Stimulated activated naive CD4-positive, alpha-beta T cell (primary cell): ENCODE measurements around the gene SLC22A5.
"Not testable (repeated sequence)": the region's sequence is repeated elsewhere in the genome, so short reads cannot be mapped to it uniquely, and the experiment has no call there.

ENCODE experiments used
- DNase-seq, 6 experiments: peaks; one replicate each; lab custom pipeline; 2025; lab: John Stamatoyannopoulos, UW

The SLC22A5 gene

DNA sequence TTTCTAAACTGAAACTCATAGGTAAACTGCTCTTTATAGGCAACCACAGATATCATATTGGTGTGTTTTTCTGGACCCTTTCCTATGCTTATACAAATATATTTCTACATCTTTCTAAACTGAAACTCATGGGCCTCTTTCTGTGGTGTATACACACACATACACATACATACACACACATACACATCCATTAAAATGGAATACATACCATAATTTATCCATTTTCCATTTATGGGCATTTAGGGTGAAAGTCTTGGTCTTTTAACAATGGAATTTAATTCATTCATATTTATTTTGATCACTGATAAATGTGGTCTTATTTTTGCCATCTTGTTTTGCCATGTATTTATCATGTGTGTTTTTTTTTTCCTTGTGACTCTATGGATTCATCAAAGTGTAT lies 44.1 kb downstream of the SLC22A5 start:
- DNase-seq = no peak

DNA sequence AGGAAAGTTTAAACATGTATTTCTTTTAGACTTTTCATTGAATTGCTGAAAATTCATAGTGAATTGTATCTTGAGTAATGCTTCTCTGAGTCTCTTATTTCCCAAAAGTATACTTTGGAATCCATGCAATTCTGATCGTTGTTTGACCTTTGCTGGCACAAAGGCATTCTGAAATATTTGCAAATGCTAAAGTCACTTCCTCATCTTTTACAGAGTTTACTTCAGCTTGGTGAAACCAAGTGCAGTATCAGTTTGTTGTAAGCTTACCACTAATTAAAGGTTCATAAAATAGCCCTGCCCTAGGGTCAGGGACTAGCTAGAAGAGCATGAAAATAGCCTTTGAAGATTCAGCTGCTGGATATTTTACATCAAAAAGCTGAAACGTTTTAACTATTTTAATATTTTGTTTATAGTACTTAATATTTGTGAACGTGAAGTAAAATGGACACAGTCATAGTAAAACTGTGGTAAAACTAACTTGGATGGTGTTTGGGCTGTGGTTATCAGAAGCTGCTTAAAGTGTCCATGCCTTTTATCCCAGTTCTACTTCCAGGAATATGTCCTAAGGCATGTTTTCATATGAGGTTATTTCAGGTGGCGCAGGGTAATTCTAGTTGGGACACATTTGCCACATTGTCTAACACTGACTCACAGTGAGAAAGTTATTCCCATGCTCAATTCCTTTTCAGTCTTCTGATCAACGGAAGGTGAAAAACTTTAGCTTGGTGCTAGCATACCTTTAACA lies 45.3 kb downstream of the SLC22A5 start:
- DNase-seq = no peak

DNA sequence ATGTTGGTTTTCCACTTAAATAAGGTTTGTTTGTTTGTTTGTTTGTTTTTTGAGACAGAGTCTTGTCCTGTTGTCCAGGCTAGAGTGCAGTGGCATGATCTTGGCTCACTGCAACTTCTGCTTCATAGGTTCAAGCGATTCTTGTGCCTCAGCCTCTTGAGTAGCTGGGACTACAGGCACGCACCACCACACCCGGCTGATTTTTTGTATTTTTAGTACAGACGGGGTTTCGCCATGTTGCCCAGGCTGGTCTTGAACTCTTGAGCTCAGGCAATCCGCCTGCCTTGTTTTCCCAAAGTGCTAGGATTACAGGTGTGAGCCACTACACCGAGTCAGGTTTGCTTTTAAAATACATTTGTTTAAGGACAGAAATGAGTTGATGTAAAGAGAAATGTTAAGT lies 46.0 kb downstream of the SLC22A5 start:
- not testable (repeated sequence) for DNase-seq

DNA sequence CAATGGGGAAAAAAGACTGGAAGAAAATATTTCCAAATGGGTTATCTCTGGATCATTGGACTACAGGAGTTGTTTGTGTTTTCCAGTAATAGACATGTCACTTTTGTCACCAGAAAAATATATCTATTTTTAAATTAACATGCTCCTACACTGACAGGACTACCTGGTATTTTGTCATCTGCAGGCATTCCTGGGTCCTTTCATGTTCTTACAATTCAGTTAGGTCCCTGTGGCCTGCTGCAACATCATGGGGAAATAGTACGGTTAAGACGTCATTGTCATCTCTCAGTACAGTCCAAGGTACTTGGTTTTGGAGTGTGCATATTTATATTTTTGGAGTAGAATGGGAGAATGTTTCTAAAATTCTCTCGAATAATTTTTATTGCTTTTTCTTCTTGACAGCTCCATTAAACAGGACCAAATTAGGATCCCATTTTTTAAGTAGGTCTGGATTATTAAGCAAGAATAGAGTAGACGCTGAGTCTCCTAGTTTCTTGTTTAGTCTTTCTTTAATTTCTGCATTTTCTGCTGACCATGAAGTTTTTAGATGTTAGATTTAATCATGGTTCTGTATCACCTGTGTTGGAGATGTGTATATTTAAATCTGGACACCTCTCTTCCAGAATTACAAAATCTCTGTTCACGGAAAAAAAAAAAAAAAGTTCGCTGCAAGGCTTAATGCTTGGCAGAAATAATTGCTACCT lies 46.9 kb downstream of the SLC22A5 start:
- DNase-seq = no peak

DNA sequence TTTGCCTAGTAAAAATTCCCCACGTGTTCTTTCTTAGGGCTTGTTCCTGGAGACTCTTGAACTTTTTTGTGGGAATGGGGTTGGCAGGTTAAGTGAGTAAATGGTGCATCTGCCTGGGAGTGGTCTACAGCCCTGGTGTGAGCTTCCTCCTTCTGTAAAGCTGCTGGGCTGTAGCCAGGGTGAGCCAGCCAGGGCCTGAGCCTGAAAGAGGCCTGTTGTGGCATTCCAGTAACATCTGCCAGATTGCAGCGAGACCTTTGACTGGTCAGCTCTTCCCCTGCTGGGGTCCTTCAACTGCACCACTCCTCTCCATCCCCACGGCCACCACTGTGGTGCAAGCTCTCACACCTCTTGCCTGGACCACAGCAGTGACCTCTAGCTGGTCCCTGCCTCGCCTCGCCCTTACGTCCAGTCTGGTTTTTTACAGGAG lies 47.5 kb downstream of the SLC22A5 start:
- no peak for DNase-seq

DNA sequence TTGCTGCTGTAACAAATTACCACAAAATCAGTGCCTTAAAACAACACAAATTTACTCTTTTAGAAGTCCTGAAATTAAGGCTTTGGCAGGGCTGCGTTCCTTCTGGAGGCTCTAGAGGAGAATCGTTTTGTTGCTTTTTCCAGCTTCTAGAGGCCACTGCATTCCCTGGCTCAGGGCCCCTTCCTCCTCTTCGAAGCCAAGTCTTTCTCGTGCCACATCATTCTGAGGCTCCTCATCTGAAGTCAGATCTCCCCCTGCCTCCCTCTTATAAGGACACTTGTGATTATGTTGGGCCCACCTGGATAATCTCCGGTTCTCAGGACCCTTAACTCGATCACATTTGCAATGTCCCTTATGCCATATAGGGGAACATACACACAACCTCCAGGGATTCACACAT lies 48.0 kb downstream of the SLC22A5 start:
- DNase-seq = no peak

DNA sequence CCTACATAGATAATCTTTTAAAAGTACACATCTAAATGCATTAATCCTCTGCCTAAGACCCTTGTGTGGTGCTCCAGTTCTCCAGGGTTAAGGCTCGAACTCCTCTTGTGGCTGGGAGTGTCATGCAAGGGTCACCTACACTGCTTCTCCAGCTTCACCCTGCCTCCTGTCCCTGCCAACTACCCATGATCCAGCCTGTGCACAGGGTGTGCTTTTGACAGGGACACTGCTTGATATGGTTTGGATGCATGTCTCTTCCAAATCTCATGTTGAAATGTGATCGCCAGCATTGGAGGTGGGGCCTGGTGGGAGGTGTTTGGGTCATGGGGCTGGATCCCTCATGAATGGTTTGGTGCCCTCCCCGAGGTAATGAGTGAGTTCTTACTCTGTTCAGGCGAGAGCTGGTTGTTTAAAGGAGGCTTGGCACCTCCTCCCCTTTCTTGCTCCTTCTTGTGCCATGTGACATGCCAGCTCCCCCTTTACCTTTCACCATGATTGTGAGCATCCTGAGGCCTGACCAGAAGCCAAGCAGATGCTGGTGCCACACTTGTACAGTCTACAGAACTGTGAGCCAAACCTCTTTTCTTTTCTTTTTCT lies 48.5 kb downstream of the SLC22A5 start:
- no peak for DNase-seq

DNA sequence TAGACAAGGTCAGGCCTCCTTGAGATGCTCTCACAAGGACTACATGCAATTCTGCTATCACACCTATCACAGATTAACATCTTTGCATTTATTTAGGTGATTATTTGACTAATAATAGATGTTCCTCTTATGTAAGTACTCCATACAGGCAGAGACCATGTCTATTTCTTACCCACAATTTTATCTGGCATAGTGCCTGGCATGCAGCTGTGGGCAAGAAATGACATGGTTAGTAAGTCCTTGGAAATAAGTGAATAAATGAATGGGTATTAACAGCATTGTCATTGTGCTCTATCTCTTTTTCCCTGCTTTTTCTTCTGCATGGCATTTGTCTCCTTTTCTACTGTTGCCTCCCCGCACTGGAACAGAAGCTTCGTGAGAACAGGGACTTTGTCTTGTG lies 49.4 kb downstream of the SLC22A5 start:
- no peak for DNase-seq

DNA sequence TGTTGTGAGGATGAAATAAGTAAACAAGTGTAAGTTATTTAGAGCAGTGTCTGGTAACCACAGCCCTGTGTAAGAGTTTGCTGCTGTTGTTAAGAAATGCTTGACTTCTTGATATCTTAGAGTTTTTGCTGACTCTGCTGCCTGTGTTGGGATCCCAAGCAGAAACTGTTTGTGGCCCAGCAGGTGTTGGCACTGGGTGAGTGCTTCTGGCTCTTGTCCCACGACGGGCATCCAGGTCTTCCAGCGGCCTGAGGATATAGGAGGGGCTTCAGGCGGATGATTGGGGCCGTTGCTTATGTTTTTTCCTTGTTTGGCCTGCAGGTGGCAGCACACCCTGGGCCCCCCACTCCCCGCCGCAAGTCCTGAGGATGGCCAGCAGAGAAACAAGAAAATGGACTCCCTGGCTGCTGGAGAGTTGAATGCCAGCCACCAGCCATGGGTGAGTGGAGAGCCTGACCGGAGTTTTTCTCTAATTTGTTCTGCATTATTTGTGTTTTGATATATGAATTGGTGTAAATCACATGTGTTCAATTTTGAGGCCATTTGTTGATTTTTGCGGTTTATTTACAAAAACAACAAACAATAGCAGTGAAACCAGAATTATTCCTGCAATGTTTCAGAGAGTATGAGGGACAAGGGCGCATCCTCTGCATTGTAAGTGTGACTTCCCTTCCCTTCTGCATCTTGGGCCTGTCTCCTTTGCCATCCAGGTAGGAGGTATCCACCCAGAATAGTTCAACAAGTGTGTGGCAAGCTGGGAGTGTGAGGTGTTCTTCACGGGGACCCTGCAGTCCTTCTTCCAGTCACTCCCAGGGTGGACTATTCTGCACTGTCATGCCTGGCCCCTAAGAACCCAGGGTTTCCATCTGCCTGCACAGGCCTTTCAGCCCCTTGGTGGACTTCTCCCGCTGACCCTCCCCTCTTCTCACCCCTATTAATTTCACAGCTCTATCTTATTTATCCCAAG lies 50.3 kb downstream of the SLC22A5 start:
- peak; percentile 37 to 71 (median 56) for DNase-seq

DNA sequence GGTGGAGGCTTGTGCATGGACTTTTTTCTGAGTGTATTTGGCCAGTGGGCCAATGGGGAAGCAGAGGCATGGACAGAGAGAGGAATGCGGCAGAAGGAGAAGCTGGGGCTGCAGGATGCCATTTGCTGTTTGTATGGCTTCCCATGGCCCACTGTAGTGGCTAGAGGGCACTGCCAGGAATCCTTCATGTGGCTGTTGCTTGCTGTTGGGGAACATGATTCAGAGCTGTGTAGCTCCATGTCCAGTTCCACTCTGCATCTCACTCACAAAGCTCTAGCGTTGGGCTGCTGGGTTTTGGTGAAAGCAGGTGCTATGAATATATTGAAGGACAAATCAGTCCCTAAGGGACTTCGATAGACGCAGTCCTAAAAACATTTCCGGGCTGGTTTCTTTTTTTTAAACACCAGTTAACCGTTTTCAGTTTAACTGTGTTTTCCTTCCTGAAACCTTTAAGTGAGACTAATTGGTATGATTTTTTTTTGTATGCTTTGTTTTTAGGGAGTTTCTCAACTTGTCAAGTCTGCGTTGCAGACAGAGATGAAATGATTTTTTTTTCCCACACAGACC lies 51.3 kb downstream of the SLC22A5 start:
- DNase-seq = peak in 2 of 6 experiments; percentile 10

DNA sequence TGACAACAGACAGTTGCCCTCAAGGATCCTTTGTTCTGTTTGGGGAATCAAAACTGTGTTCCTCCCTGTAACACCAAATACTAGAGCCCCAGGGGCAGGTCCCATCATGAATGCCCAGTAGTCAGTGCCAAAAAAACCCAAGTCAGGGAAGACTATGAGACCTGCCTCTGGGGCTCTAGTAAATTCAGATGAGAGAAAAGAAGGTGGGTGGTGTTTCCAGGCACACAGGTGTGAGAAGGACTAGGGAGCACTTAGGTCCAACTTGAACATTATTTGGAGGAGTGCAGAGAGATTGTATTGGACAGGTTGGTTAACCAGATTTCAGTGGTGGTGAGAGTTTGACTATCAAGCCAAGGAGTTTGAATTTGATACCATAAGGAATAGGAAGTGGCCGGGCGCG lies 52.0 kb downstream of the SLC22A5 start:
- no peak for DNase-seq

DNA sequence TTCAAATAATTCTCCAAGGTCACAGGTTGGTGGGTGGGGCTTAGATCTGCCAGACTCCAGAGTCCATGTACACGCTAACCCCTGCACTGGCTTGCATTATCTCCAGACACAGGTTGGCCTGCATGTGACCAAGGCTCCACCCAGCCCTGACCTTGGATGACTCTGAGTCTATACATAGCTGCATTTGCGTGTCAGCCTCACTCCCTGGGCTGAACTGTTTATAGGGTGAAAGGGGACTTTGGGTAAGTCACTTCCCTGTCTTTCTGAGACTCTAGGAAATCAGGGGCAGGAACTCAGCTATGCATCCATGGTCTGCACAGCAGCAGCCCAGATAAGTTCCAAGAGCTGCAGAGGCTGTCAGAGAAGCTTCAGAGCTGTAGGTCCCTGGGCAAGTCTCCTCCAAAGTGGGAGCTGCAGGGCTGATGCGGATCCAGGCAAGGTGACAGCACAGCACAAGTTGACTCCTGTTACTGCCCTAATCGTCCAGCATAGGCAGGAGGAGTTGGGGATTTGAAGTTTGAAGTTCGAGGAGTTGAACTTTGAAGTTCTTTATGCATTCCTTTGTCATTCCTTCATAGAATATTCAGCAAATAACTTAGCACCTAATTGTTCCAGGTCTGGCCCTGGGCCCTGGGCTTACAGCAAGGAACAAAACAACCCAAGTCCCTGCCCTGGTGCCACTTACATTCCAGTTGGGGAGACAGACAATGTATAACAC lies 53.4 kb downstream of the SLC22A5 start:
- no peak for DNase-seq

DNA sequence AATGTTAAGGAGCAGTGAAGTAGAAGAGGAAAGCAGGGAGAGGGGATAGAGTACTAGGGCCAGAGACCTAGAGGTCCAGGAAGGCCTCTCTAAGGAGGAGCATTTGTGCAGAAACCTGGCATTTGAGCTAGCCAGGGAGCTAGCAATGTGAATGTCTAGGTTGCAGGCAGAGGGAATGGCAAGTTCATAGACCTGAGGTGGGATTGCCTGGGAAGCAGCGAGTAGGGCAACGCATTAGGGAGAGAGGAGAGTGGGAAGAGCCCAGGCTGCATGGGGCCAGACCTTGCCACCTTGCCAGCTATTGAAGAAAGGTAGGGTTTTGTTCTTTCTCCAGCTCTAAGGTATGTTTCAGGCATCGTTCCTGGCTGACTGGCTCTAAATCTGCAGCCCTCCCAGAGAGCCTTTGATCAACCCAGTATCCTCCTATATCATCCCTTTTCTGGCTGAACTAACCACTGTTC lies 54.0 kb downstream of the SLC22A5 start:
- DNase-seq = no peak

DNA sequence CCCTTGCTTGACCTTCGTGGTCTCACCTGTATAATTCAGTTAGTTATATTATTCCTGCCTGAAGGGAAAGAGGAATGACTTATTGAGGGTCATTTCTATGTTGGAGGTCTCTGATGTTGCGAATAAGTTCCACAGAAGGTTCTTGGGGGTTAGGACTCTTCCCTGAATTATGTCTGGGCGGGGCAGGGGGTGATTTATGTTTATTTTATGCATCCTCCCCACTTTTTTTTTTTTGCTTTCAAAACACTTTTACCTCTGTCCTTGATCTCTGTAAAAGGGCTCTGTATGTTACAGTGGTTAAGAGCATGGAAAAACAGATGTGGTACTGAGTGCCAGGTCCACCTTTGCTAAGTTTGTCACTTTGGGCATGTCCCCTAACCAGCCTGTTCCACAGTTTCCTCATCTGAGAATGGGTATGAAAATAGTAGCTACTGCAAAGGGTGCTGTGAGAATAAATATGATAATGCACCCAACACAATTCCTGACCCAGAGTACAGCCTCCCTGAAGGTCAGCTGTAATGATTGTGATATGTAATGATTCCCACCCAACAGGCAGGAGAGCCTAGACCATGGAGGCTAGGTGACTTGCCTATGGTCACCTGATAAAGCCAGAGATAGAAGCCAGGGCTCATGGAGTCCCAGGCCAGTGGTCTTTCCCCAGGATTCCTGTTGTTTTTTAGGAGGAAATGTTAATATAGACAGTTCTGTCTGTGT lies 54.8 kb downstream of the SLC22A5 start:
- DNase-seq = no peak

DNA sequence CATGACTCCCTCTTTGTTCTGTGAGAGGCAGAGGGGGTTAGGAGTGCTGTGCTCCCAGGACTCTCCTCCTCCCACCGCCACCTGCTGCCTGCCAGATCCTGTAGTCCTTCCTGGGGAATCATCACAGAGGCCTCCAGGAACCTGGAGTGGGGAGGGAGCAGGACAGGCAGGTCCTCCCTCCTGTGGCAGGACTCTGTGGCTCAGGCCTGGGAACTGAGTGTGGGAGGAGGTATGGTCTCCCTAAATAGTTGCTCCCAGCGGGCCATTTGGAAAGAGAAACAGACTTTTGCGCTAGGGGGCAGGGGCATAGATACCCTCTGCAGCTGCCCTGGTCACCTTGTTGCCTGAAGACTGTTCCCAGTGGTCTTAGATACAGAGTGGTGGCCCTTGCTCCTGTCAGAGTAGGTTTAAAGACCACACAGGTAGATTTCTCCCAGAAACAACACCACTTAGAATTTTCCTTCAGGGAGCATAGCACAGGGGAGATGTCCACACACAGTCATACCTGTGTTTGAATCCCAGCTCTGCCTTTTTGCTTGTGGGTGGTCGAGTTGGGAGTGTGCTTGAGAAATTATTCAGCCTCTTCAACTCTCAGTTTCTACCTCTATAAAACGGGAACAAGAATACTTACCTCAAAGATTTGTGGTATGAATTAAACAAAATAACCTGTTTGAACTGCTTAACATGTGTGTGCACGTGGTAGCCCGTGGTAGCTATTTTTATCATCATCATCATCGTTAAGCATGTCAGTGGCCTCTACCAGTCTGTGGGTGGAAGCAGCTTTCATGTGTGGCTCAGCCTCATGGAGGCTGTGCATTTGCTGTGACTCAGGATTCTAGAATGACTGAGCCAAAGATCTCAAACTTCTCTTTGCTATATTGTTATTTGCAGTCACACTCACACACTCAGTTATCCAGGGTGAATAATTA lies 55.8 kb downstream of the SLC22A5 start:
- peak; percentile 35 to 70 (median 58) for DNase-seq

DNA sequence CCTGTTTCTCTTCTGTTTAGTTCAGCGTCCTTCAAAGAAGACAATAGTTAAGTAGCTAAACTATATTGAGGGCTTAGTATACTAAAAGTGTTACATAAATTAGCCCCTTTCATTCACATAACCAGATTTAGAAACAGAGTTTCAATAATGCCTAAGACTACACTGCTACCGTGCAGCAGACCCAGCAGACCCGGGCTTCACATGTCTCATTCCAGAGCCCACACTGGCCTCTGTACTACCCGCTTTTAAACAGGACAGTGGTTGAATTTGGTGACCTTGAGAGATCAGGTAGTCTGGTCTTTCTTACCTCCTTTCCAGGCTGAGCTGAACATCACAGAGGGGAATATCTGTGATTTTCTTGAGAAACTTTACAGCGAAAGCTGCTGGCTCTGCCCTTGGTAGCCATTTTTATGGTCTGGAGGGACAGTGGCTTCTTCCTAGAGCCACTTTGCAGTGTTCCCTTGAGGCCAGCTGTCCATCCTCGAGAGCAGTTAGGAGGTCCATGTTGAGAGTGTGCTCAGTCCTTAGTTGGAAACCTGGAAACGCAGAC lies 56.5 kb downstream of the SLC22A5 start:
- no peak for DNase-seq

DNA sequence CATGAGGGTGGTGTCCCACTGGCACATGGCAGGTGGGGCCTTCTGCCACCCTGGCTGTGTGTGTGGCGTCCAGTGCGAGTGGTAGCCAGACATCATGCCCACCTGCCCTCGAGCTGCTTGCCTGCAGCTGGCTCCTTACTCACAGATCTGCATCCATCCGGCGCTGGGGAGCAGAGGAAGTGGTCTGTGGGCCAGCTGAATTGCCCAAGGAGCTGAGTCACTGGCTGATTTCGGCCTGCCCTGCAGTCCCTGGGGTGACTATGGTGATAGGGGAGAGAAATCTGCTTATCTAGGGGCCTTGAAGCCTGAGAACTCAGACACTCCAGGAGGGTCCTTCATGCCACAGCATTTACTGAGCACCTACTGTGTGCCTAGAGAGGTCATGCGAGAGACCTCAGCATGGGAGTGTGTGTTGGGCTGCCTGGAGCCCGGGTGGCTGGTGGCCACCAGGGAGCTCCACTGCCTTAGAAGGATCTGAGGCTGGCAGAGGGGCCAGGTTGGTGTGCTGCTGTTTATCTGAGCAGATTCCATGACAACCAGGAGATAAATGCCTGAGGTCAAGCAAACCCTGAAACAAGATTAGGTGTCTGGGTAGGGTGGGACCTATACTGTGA lies 57.1 kb downstream of the SLC22A5 start:
- DNase-seq = peak in 2 of 6 experiments; percentile 19 to 31
